Measurements from ENCODE around the gene SETD4.

Gene SETD4

GRCh38 chr21:36044056-36044455, 16.3 kb downstream of the SETD4 start:
- Histone ChIP-seq H3K9me3 (ENCODE audit: control insufficient read depth in 2 of 2, low read length in 2 of 2) (no peaks in the 10 kb centered on the region), H3K36me3 (ENCODE audit: control insufficient read depth in 2 of 2, insufficient read depth in 2 of 2, low read length in 2 of 2) (peaks cover 37 to 49% of the 10 kb centered on the region in 2 donors), H3K27ac (ENCODE audit: low read length) (no peak overlapping the region), H3K9ac (ENCODE audit: low read length in 2 of 2) (no peak overlapping the region), H3K4me3 (ENCODE audit: low read length in 2 of 2) (no peak overlapping the region), H3K27me3 (ENCODE audit: control insufficient read depth in 1 of 2, insufficient read depth in 2 of 2, low read length in 2 of 2) (no peaks in the 10 kb centered on the region), H3K4me1 (ENCODE audit: control insufficient read depth, insufficient read depth, low read length) (no peaks in the 10 kb centered on the region)

GRCh38 chr21:36041910-36042309, 18.4 kb downstream of the SETD4 start:
- H3K36me3 ChIP-seq (ENCODE audit: control insufficient read depth in 2 of 2, insufficient read depth in 2 of 2, low read length in 2 of 2), result peaks cover 42 to 47% of the 10 kb centered on the region in 2 donors
- H3K4me3 ChIP-seq (ENCODE audit: low read length in 2 of 2), result no peak overlapping the region
- H3K27ac ChIP-seq (ENCODE audit: low read length), result no peak overlapping the region
- H3K9me3 ChIP-seq (ENCODE audit: control insufficient read depth in 2 of 2, low read length in 2 of 2), result no peaks in the 10 kb centered on the region
- no peaks in the 10 kb centered on the region for H3K4me1 ChIP-seq (ENCODE audit: control insufficient read depth, insufficient read depth, low read length)
- H3K27me3 ChIP-seq (ENCODE audit: control insufficient read depth in 1 of 2, insufficient read depth in 2 of 2, low read length in 2 of 2), result no peaks in the 10 kb centered on the region
- H3K9ac ChIP-seq (ENCODE audit: low read length in 2 of 2), result no peak overlapping the region

- Histone ChIP-seq H3K4me1 (ENCODE audit: control insufficient read depth, insufficient read depth, low read length) (no peaks in the 10 kb centered on the region), H3K36me3 (ENCODE audit: control insufficient read depth in 2 of 2, insufficient read depth in 2 of 2, low read length in 2 of 2) (peaks cover 45 to 48% of the 10 kb centered on the region in 2 donors), H3K9me3 (ENCODE audit: control insufficient read depth in 2 of 2, low read length in 2 of 2) (no peaks in the 10 kb centered on the region), H3K9ac (ENCODE audit: low read length in 2 of 2) (no peak overlapping the region), H3K27me3 (ENCODE audit: control insufficient read depth in 1 of 2, insufficient read depth in 2 of 2, low read length in 2 of 2) (no peaks in the 10 kb centered on the region), H3K27ac (ENCODE audit: low read length) (no peak overlapping the region), H3K4me3 (ENCODE audit: low read length in 2 of 2) (no peak overlapping the region)
Observed at GRCh38 chr21:36040389-36040788, 19.9 kb downstream of the SETD4 start.

GRCh38 chr21:36039861-36040260, 20.5 kb downstream of the SETD4 start:
- no peak overlapping the region for H3K27ac ChIP-seq (ENCODE audit: low read length)
- H3K4me1 ChIP-seq (ENCODE audit: control insufficient read depth, insufficient read depth, low read length), result no peaks in the 10 kb centered on the region
- no peak overlapping the region for H3K4me3 ChIP-seq (ENCODE audit: low read length in 2 of 2)
- no peaks in the 10 kb centered on the region for H3K27me3 ChIP-seq (ENCODE audit: control insufficient read depth in 1 of 2, insufficient read depth in 2 of 2, low read length in 2 of 2)
- no peaks in the 10 kb centered on the region for H3K9me3 ChIP-seq (ENCODE audit: control insufficient read depth in 2 of 2, low read length in 2 of 2)
- peaks cover 44 to 46% of the 10 kb centered on the region in 2 donors for H3K36me3 ChIP-seq (ENCODE audit: control insufficient read depth in 2 of 2, insufficient read depth in 2 of 2, low read length in 2 of 2)
- no peak overlapping the region for H3K9ac ChIP-seq (ENCODE audit: low read length in 2 of 2)

GRCh38 chr21:36038701-36039497, 21.4 kb downstream of the SETD4 start:
- Histone ChIP-seq H3K27me3 (ENCODE audit: control insufficient read depth in 1 of 2, insufficient read depth in 2 of 2, low read length in 2 of 2) (no peaks in the 10 kb centered on the region), H3K36me3 (ENCODE audit: control insufficient read depth in 2 of 2, insufficient read depth in 2 of 2, low read length in 2 of 2) (peaks cover 39 to 43% of the 10 kb centered on the region in 2 donors), H3K4me1 (ENCODE audit: control insufficient read depth, insufficient read depth, low read length) (no peaks in the 10 kb centered on the region), H3K27ac (ENCODE audit: low read length) (no peak overlapping the region), H3K9me3 (ENCODE audit: control insufficient read depth in 2 of 2, low read length in 2 of 2) (no peaks in the 10 kb centered on the region), H3K4me3 (ENCODE audit: low read length in 2 of 2) (no peak overlapping the region), H3K9ac (ENCODE audit: low read length in 2 of 2) (no peak overlapping the region)

- Histone ChIP-seq H3K4me3 (ENCODE audit: low read length in 2 of 2) (no peak overlapping the region), H3K36me3 (ENCODE audit: control insufficient read depth in 2 of 2, insufficient read depth in 2 of 2, low read length in 2 of 2) (peaks cover 30 to 32% of the 10 kb centered on the region in 2 donors), H3K27me3 (ENCODE audit: control insufficient read depth in 1 of 2, insufficient read depth in 2 of 2, low read length in 2 of 2) (no peaks in the 10 kb centered on the region), H3K27ac (ENCODE audit: low read length) (no peak overlapping the region), H3K4me1 (ENCODE audit: control insufficient read depth, insufficient read depth, low read length) (no peaks in the 10 kb centered on the region), H3K9ac (ENCODE audit: low read length in 2 of 2) (no peak overlapping the region), H3K9me3 (ENCODE audit: control insufficient read depth in 2 of 2, low read length in 2 of 2) (no peaks in the 10 kb centered on the region)
Observed at GRCh38 chr21:36035381-36035791, 24.9 kb downstream of the SETD4 start.

GRCh38 chr21:36034211-36034913, 26.0 kb downstream of the SETD4 start:
- Histone ChIP-seq H3K9me3 (ENCODE audit: control insufficient read depth in 2 of 2, low read length in 2 of 2) (no peaks in the 10 kb centered on the region), H3K4me1 (ENCODE audit: control insufficient read depth, insufficient read depth, low read length) (no peaks in the 10 kb centered on the region), H3K36me3 (ENCODE audit: control insufficient read depth in 2 of 2, insufficient read depth in 2 of 2, low read length in 2 of 2) (peaks cover 24 to 27% of the 10 kb centered on the region in 2 donors), H3K27ac (ENCODE audit: low read length) (no peak overlapping the region), H3K27me3 (ENCODE audit: control insufficient read depth in 1 of 2, insufficient read depth in 2 of 2, low read length in 2 of 2) (no peaks in the 10 kb centered on the region), H3K4me3 (ENCODE audit: low read length in 2 of 2) (no peak overlapping the region), H3K9ac (ENCODE audit: low read length in 2 of 2) (no peak overlapping the region)

- Histone ChIP-seq H3K9ac (ENCODE audit: low read length in 2 of 2) (no peak overlapping the region), H3K4me3 (ENCODE audit: low read length in 2 of 2) (no peak overlapping the region), H3K27me3 (ENCODE audit: control insufficient read depth in 1 of 2, insufficient read depth in 2 of 2, low read length in 2 of 2) (no peaks in the 10 kb centered on the region), H3K9me3 (ENCODE audit: control insufficient read depth in 2 of 2, low read length in 2 of 2) (no peaks in the 10 kb centered on the region), H3K36me3 (ENCODE audit: control insufficient read depth in 2 of 2, insufficient read depth in 2 of 2, low read length in 2 of 2) (peaks cover 18 to 20% of the 10 kb centered on the region in 2 donors), H3K4me1 (ENCODE audit: control insufficient read depth, insufficient read depth, low read length) (peaks cover 4% of the 10 kb centered on the region), H3K27ac (ENCODE audit: low read length) (no peak overlapping the region)
Observed at GRCh38 chr21:36032647-36033406, 27.5 kb downstream of the SETD4 start.

- no peak overlapping the region for H3K4me3 ChIP-seq (ENCODE audit: low read length in 2 of 2)
- H3K9ac ChIP-seq (ENCODE audit: low read length in 2 of 2), result no peak overlapping the region
- H3K27me3 ChIP-seq (ENCODE audit: control insufficient read depth in 1 of 2, insufficient read depth in 2 of 2, low read length in 2 of 2), result no peaks in the 10 kb centered on the region
- H3K36me3 ChIP-seq (ENCODE audit: control insufficient read depth in 2 of 2, insufficient read depth in 2 of 2, low read length in 2 of 2), result peaks cover 11 to 13% of the 10 kb centered on the region in 2 donors
- H3K4me1 ChIP-seq (ENCODE audit: control insufficient read depth, insufficient read depth, low read length), result peaks cover 4% of the 10 kb centered on the region
- H3K9me3 ChIP-seq (ENCODE audit: control insufficient read depth in 2 of 2, low read length in 2 of 2), result no peaks in the 10 kb centered on the region
- H3K27ac ChIP-seq (ENCODE audit: low read length), result no peak overlapping the region
Observed at GRCh38 chr21:36030581-36031189, 29.6 kb downstream of the SETD4 start.

- Histone ChIP-seq H3K36me3 (ENCODE audit: control insufficient read depth in 2 of 2, insufficient read depth in 2 of 2, low read length in 2 of 2) (peaks cover under 1 to 2% of the 10 kb centered on the region in 2 donors), H3K9me3 (ENCODE audit: control insufficient read depth in 2 of 2, low read length in 2 of 2) (no peaks in the 10 kb centered on the region), H3K27ac (ENCODE audit: low read length) (no peak overlapping the region), H3K4me3 (ENCODE audit: low read length in 2 of 2) (no peak overlapping the region), H3K27me3 (ENCODE audit: control insufficient read depth in 1 of 2, insufficient read depth in 2 of 2, low read length in 2 of 2) (no peaks in the 10 kb centered on the region), H3K4me1 (ENCODE audit: control insufficient read depth, insufficient read depth, low read length) (peaks cover 5% of the 10 kb centered on the region), H3K9ac (ENCODE audit: low read length in 2 of 2) (no peak overlapping the region)
Observed at GRCh38 chr21:36029309-36029708, 31.0 kb downstream of the SETD4 start.

All from stomach smooth muscle (tissue), 2 donors.